Uterus (tissue), 4 donors: Measurements from ENCODE around the gene RHAG. TPM values are rescaled to one million over a fixed set of nuclear protein-coding genes. Genes with fewer than 3 reads are reported as not detected.

Experiments
- DNase-seq, 2 donors: peaks; one replicate each; pipeline ENCODE4 v3.0.0-alpha.2; 2019 to 2020
- H3K27ac ChIP-seq, 2 donors: fragments of 200-600 bp; sonication (generic); 1 replicate in 1 of 2; 2 replicates in 1 of 2; pipeline ENCODE4 v1.5.1; 2016 to 2018
- H3K27me3 ChIP-seq, 2 donors: fragments of 200-600 bp; sonication (generic); one replicate each; pipeline ENCODE4 v1.5.1; 2018 to 2019; ENCODE audit warnings: control low read depth in 1 of 2
- H3K36me3 ChIP-seq, 2 donors: fragments of 200-600 bp; sonication (generic); one replicate each; pipeline ENCODE4 v1.5.1; 2019; ENCODE audit warnings: control low read depth in 1 of 2
- H3K4me1 ChIP-seq, 2 donors: fragments of 200-600 bp; sonication (generic); one replicate each; pipeline ENCODE4 v1.5.1; 2018 to 2019; ENCODE audit warnings: control low read depth in 1 of 2
- H3K4me3 ChIP-seq, 2 donors: fragments of 200-600 bp; sonication (generic); 1 replicate in 1 of 2; 2 replicates in 1 of 2; pipeline ENCODE4 v1.5.1; 2018 to 2019; ENCODE audit warnings: mild to moderate bottlenecking in 1 of 2
- H3K9me3 ChIP-seq, 2 donors: fragments of 200-600 bp; sonication (generic); one replicate each; pipeline ENCODE4 v1.5.1; 2019; ENCODE audit warnings: control low read depth in 1 of 2
- POLR2A ChIP-seq, 2 donors: fragments of 450-650 bp; IDR thresholded peaks; one replicate each; pipeline ENCODE4 v1.6.1; 2016; ENCODE audit warnings: antibody characterized with exemption in 2 of 2, mild to moderate bottlenecking in 1 of 2, moderate library complexity in 1 of 2
- intact Hi-C: fragments of 100-400 bp; cut with DNase I; formaldehyde crosslinking; loops from one replicate; pipeline ENCODE4 v1.15.1; 2023; ENCODE audit warnings: low total_unique reads
- total RNA-seq, 4 donors: library from RNA; depleted of rRNA in 3 of 4; stranded (reverse); fragments of >200 nt in 3 of 4; gene quantifications; one replicate each; pipeline versions ENCODE4 v1.1.0 to v1.2.4, GENCODE V29; 2014 to 2023
- TF ChIP-seq, protein P1 (sequence below), 4 experiments: fragments of 200-600 bp in 2 of 4; fragments of 450-650 bp in 2 of 4; sonication (generic) in 2 of 4; IDR thresholded peaks; one replicate each; pipeline ENCODE4 v1.5.1; 2016 to 2019; ENCODE audit warnings: antibody characterized with exemption in 4 of 4, mild to moderate bottlenecking in 2 of 4, moderate library complexity in 1 of 4
- donor health status: DM: yes; HTN: yes; CAD: no.

RHAG gene
- total RNA-seq, 4 donors from 2014 or later: 3.2 TPM; not detected in 3

DNA sequence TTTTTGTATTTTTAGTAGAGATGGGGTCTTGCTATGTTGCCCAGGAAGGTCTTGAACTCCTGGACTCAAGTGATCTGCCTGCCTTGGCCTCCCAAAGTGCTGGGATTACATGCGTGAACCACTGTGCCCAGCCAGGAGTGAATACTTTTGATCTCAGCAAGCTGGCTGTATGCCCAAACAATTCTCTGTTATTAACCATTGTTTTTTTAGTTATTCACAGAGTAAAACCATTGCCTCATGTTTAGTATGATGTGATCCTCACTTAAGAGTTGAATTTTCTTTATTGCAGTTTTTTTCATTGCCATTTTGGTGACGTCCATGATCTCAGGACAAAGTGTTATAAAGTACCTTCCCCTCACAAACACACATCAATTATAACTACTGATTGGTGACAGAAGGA is 71.4 kb downstream of the RHAG start:
- Histone ChIP-seq H3K4me3 (no peak overlapping the region), H3K36me3 (no peaks in the 10 kb centered on the region), H3K27me3 (no peaks in the 10 kb centered on the region), H3K27ac (no peak overlapping the region), H3K4me1 (no peaks in the 10 kb centered on the region), H3K9me3 (no peaks in the 10 kb centered on the region)
- DNase-seq: no peak
- intact Hi-C loops: no loop called here
- TF ChIP-seq, protein P1, sequence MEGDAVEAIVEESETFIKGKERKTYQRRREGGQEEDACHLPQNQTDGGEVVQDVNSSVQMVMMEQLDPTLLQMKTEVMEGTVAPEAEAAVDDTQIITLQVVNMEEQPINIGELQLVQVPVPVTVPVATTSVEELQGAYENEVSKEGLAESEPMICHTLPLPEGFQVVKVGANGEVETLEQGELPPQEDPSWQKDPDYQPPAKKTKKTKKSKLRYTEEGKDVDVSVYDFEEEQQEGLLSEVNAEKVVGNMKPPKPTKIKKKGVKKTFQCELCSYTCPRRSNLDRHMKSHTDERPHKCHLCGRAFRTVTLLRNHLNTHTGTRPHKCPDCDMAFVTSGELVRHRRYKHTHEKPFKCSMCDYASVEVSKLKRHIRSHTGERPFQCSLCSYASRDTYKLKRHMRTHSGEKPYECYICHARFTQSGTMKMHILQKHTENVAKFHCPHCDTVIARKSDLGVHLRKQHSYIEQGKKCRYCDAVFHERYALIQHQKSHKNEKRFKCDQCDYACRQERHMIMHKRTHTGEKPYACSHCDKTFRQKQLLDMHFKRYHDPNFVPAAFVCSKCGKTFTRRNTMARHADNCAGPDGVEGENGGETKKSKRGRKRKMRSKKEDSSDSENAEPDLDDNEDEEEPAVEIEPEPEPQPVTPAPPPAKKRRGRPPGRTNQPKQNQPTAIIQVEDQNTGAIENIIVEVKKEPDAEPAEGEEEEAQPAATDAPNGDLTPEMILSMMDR (IDR thresholded peaks at IDR 0.05): no peak
- no peak for TF ChIP-seq POLR2A (IDR thresholded peaks at IDR 0.05)

DNA sequence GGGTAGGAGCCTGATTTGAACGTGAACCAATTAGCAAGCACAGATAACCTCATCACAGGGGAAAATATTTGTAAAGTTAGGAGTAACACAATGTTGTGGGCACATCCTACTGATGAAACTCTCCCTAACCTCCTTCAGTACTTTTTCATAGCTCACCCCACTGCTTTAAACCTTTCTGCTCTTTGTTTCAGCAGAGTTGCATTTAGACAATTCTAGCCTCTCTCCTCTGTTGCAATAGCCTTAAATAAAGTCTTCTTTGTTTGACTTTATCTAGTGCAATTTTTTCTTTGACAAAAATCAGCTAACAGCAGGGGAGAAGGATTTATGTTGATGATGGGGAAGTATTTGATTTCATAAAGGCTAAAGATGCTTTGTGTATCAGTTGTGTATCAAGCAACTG is 72.1 kb downstream of the RHAG start:
- Histone ChIP-seq H3K27me3 (no peaks in the 10 kb centered on the region), H3K4me1 (no peaks in the 10 kb centered on the region), H3K4me3 (no peak overlapping the region), H3K9me3 (no peaks in the 10 kb centered on the region), H3K36me3 (no peaks in the 10 kb centered on the region), H3K27ac (no peak overlapping the region)
- intact Hi-C loops: no loop called here
- no peak for TF ChIP-seq POLR2A (IDR thresholded peaks at IDR 0.05)
- TF ChIP-seq, protein P1 (IDR thresholded peaks at IDR 0.05): no peak
- no peak for DNase-seq

DNA sequence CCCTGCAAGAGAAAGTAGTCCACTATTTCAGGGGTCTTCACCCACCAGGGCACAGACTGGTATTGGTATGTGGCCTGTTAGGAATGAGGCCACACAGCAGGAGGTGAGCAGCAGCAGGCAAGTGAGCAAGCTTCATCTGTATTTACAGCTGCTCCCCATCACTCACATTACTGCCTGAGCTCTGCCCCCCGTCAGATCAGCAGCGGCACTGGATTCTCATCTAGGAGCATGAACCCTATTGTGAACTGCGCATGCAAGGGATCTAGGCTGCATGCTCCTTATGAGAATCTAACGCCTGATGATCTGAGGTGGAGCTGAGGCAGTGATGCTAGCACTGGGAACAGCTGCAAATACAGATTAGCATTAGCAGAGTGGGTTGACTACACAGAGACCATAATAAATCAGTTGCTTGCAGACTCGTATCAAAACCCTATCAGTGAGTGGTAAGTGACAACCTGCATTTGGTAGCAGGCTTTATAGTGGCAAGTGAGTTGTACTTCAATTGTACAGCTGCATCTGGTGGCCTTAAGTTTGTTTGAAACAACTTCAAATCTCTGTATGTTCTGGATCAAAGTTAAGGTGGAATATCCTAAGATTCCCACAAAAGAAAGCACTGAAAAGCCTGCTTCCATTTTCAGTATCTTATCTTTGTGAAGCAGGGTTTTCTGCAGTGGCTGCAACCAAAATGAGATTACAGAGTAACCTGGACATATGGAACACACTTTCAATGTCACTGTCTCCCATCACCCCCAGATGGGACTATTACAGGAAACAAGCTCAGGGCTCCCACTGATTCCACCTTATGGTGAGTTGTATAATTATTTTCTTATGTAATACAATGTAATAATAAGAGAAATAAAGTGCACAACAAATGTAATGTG is 73.4 kb downstream of the RHAG start:
- DNase-seq: no peak
- Histone ChIP-seq H3K4me3 (no peak overlapping the region), H3K36me3 (no peaks in the 10 kb centered on the region), H3K4me1 (no peaks in the 10 kb centered on the region), H3K9me3 (no peaks in the 10 kb centered on the region), H3K27ac (no peak overlapping the region), H3K27me3 (no peaks in the 10 kb centered on the region)
- intact Hi-C loops: no loop called here
- TF ChIP-seq POLR2A (IDR thresholded peaks at IDR 0.05): no peak
- TF ChIP-seq, protein P1 (IDR thresholded peaks at IDR 0.05): no peak

DNA sequence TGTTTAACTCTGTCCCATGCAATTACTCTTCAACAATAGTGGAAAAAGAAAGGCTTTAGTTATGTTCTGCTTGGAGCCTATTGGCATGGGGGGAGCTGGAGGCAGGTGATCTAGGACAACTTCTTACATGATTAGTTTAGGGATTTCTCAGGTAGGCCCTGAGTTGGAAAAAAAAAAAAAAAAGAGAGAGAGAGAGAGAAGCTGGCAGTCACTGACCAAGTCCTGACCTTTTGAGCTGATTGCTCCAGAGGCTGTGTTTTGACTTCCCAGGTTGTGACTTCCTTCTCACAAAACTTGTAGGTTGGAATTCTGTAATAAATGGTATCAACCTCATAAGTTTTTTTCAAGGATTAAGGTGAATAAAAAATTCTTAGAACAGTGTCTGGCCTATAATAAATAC is 78.4 kb downstream of the RHAG start:
- Histone ChIP-seq H3K9me3 (no peaks in the 10 kb centered on the region), H3K27me3 (no peaks in the 10 kb centered on the region), H3K36me3 (no peaks in the 10 kb centered on the region), H3K4me1 (no peaks in the 10 kb centered on the region), H3K27ac (no peak overlapping the region), H3K4me3 (no peak overlapping the region)
- no peak for DNase-seq
- intact Hi-C loops: no loop called here
- TF ChIP-seq, protein P1 (IDR thresholded peaks at IDR 0.05): no peak
- TF ChIP-seq POLR2A (IDR thresholded peaks at IDR 0.05): no peak

DNA sequence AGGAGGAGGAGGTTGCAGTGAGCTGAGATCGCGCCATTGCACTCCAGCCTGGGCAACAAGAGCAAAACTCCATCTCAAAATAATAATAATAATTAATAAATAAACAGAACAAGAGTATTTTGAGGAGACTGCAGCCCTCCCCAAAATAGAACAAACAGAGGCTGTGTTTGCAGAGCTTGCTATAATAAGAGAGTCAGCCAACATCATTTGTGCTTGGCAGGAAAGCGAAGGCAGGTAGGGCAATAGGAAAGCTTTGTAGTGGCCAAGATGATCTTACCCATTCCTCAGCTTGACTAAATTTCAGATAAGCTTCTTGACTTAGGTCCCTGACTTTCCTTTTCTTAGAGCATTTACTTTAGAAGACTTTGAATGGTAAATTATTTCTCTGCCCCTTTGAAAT is 79.5 kb downstream of the RHAG start:
- H3K36me3 ChIP-seq: no peaks in the 10 kb centered on the region
- no peak overlapping the region for H3K27ac ChIP-seq
- no peaks in the 10 kb centered on the region for H3K9me3 ChIP-seq
- H3K4me1 ChIP-seq: no peaks in the 10 kb centered on the region
- DNase-seq: no peak
- intact Hi-C loops: no loop called here
- no peaks in the 10 kb centered on the region for H3K27me3 ChIP-seq
- H3K4me3 ChIP-seq: no peak overlapping the region
- TF ChIP-seq, protein P1 (IDR thresholded peaks at IDR 0.05): no peak
- no peak for TF ChIP-seq POLR2A (IDR thresholded peaks at IDR 0.05)
